Measurements from ENCODE around the gene SGMS1. TPM values are rescaled to one million over a fixed set of nuclear protein-coding genes. Genes with fewer than 3 reads are reported as not detected.

The SGMS1 gene
- polyA plus RNA-seq, 2 of the 4 experiments (the other 2 are of a cell fraction), result 22.7 to 28.2 TPM

DNA sequence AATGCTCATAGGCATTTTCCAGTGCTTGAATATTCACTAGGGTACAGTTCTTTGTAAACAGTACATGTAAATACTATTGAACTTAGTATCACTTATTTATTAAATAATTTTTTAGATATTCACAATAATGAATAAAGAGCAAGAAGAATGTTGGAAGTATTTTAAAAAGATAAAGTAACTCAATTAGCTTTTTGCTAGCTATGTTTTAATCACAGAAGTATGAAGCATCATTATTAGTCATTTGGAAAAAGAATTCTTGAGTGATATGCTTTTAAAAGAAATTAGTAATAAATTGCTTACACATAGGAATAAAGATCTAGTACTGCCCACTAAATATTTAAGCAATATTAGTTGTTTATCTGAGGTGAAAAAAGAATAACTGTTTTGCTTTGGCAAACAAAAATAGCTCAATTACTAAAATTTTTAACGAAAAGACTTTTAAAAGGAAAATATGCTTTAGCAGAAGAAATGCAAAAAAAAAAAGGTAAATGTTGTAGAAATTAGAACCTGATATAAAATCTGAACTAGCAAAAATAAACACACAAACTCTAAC is 66.5 kb downstream of the SGMS1 start:
- H3K4me3 ChIP-seq, result no peak overlapping the region
- no peak overlapping the region for H3K4me2 ChIP-seq
- WGBS (ENCODE audit: missing lambda C conversion rate), result 98% methylated on average over 1 of the region's 1 CpG
- no peaks in the 10 kb centered on the region for H3K4me1 ChIP-seq
- ChIA-PET POLR2A (interaction anchor here (1.8 kb wide), 1 partner anchor 67 kb away, joined by 7 read pairs; no protein-coding TSS in a partner anchor), CTCF (interaction anchor here (1.0 to 1.3 kb wide), 3 partner anchors 21 to 68 kb away, joined by 3 to 4 read pairs (median 3); no protein-coding TSS in a partner anchor)
- DNase-seq (ENCODE audit: low read depth in 1 of 2, low spot score in 1 of 2) (no peak), ATAC-seq (no peak), FAIRE-seq (no peak)
- TF ChIP-seq CHD2 (IDR thresholded peaks at IDR 0.05; ENCODE audit: low read length, partially characterized antibody) (no peak), MAFK (IDR thresholded peaks at IDR 0.05; ENCODE audit: partially characterized antibody) (no peak), FOSL2 (IDR thresholded peaks at IDR 0.05) (no peak), FOSL2 (CRISPR knock-in tag; IDR thresholded peaks at IDR 0.05) (no peak), HMGXB4 (CRISPR knock-in tag; IDR thresholded peaks at IDR 0.05; ENCODE audit: borderline replicate concordance) (no peak), SMC3 (IDR thresholded peaks at IDR 0.05) (no peak), CEBPB (IDR thresholded peaks at IDR 0.05) (no peak), RFX5 (IDR thresholded peaks at IDR 0.05) (no peak), POLR2AphosphoS2 (conservative IDR thresholded peaks at IDR 0.05; ENCODE audit: low read length) (no peak), HOXA7 (CRISPR knock-in tag; IDR thresholded peaks at IDR 0.05) (no peak), HOXB5 (CRISPR knock-in tag; IDR thresholded peaks at IDR 0.05) (no peak), RNF2 (IDR thresholded peaks at IDR 0.05; ENCODE audit: borderline replicate concordance, low read depth) (no peak), KDM5A (IDR thresholded peaks at IDR 0.05) (no peak), HDAC2 (IDR thresholded peaks at IDR 0.05) (no peak), ELK1 (IDR thresholded peaks at IDR 0.05; ENCODE audit: low read depth, low read length) (no peak), EHF (CRISPR knock-in tag; IDR thresholded peaks at IDR 0.05) (no peak), ZSCAN20 (CRISPR knock-in tag; IDR thresholded peaks at IDR 0.05) (no peak)
- TF ChIP-seq, protein P1, sequence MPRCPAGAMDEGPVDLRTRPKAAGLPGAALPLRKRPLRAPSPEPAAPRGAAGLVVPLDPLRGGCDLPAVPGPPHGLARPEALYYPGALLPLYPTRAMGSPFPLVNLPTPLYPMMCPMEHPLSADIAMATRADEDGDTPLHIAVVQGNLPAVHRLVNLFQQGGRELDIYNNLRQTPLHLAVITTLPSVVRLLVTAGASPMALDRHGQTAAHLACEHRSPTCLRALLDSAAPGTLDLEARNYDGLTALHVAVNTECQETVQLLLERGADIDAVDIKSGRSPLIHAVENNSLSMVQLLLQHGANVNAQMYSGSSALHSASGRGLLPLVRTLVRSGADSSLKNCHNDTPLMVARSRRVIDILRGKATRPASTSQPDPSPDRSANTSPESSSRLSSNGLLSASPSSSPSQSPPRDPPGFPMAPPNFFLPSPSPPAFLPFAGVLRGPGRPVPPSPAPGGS (IDR thresholded peaks at IDR 0.05), result no peak
- no peaks in the 10 kb centered on the region for H3K9me3 ChIP-seq
- no peak overlapping the region for H3K27ac ChIP-seq

DNA sequence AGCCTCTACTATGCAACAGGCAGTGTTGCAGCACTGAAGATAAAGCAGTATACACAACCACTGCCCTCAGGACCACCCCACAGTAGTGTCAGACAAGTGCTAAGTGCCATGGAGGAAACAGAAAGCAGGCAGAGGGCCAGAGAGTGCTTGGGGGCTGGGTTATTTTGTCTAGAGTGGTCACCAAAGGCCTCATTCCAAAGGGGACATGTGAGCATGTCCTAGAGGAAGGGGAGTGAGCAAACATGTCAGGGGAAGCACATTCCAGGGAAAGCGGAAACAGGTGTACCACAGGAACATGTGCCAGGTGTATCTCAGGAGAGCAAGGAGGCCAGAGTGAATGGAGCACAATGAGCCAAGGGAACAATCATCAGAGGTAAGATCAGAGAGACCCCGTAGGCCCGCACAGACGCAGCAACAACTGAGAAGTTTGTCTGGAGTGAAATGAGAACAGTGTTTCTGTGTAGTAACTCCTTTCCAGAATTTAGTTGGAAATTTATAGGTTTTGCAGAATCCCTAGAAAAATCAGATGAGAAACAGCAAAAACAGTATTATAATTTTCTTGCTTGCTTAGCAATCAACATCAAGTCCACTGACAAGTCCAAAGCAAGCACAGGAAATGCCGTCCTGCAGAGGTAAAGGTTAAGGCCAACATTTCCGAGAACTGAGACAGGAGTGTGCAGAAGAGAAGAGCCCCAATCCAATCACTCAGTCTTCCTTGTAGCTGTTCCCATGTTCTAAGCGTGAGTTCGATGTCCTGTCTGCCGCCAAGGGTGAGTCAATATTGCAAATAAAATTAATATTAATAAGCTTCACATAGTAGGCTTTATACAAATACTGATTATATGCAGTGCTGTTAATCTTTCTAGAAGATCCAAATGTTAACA is 67.3 kb downstream of the SGMS1 start:
- ChIA-PET CTCF (interaction anchor here (0.9 to 1.3 kb wide), 5 partner anchors 13 to 103 kb away, joined by 3 to 4 read pairs (median 3); partner anchors contain the start of gene SGMS1), POLR2A (interaction anchor here (1.8 kb wide), 1 partner anchor 68 kb away, joined by 7 read pairs; no protein-coding TSS in a partner anchor)
- no peak for DNase-seq (ENCODE audit: low read depth in 1 of 2, low spot score in 1 of 2)
- Histone ChIP-seq H3K4me3 (no peak overlapping the region), H3K27ac (no peak overlapping the region), H3K4me2 (no peak overlapping the region), H3K9me3 (no peaks in the 10 kb centered on the region), H3K4me1 (no peaks in the 10 kb centered on the region)
- FAIRE-seq, result no peak
- no peak for ATAC-seq
- 92% methylated on average over 9 of the region's 9 CpGs for WGBS (ENCODE audit: missing lambda C conversion rate)
- no peak for TF ChIP-seq JUNB (IDR thresholded peaks at IDR 0.05)
- TF ChIP-seq KDM1A (IDR thresholded peaks at IDR 0.05; ENCODE audit: low read depth), result no peak
- TF ChIP-seq HMGXB4 (CRISPR knock-in tag; IDR thresholded peaks at IDR 0.05; ENCODE audit: borderline replicate concordance), result no peak
- TF ChIP-seq HOXB13 (CRISPR knock-in tag; IDR thresholded peaks at IDR 0.05; ENCODE audit: low read depth), result no peak
- no peak for TF ChIP-seq RARB (CRISPR knock-in tag; IDR thresholded peaks at IDR 0.05)
- TF ChIP-seq CBX2 (IDR thresholded peaks at IDR 0.05; ENCODE audit: borderline replicate concordance, low read depth), result no peak
- TF ChIP-seq NPAS2 (CRISPR knock-in tag; IDR thresholded peaks at IDR 0.05; ENCODE audit: borderline replicate concordance), result no peak
- TF ChIP-seq, protein P2, sequence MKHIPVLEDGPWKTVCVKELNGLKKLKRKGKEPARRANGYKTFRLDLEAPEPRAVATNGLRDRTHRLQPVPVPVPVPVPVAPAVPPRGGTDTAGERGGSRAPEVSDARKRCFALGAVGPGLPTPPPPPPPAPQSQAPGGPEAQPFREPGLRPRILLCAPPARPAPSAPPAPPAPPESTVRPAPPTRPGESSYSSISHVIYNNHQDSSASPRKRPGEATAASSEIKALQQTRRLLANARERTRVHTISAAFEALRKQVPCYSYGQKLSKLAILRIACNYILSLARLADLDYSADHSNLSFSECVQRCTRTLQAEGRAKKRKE (CRISPR knock-in tag; IDR thresholded peaks at IDR 0.05; ENCODE audit: low read depth), result no peak
- no peak for TF ChIP-seq POLR2AphosphoS2 (conservative IDR thresholded peaks at IDR 0.05; ENCODE audit: low read length)
- TF ChIP-seq, protein P3, sequence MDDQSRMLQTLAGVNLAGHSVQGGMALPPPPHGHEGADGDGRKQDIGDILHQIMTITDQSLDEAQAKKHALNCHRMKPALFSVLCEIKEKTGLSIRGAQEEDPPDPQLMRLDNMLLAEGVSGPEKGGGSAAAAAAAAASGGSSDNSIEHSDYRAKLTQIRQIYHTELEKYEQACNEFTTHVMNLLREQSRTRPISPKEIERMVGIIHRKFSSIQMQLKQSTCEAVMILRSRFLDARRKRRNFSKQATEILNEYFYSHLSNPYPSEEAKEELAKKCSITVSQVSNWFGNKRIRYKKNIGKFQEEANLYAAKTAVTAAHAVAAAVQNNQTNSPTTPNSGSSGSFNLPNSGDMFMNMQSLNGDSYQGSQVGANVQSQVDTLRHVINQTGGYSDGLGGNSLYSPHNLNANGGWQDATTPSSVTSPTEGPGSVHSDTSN (IDR thresholded peaks at IDR 0.05), result no peak
- TF ChIP-seq, protein P1 (IDR thresholded peaks at IDR 0.05), result no peak
- no peak for TF ChIP-seq HOXB5 (CRISPR knock-in tag; IDR thresholded peaks at IDR 0.05)

Measured in A549 (cell line).